Parathyroid adenoma (tissue), 2 donors: ENCODE results near the gene GTF2E1.

Experiments used
- H2AFZ ChIP-seq: fragments of 300-600 bp; sonication (generic); one replicate; pipeline ENCODE4 v1.7.0; 2017; ENCODE audit warnings: antibody characterized with exemption, mild to moderate bottlenecking
- H3K27ac ChIP-seq: fragments of 300-600 bp; sonication (generic); one replicate; pipeline ENCODE4 v1.7.0; 2017
- H3K27me3 ChIP-seq: fragments of 300-600 bp; sonication (generic); one replicate; pipeline ENCODE4 v1.7.0; 2017; ENCODE audit warnings: low read length; ENCODE audit not compliant: control insufficient read depth, insufficient read depth
- H3K36me3 ChIP-seq: fragments of 300-600 bp; sonication (generic); one replicate; pipeline ENCODE4 v1.7.0; 2017; ENCODE audit warnings: low read length; ENCODE audit not compliant: control insufficient read depth, insufficient read depth
- H3K4me1 ChIP-seq: fragments of 300-600 bp; sonication (generic); one replicate; pipeline ENCODE4 v1.7.0; 2017; ENCODE audit warnings: control low read depth
- H3K4me2 ChIP-seq: fragments of 300-600 bp; sonication (generic); one replicate; pipeline ENCODE4 v1.7.0; 2017; ENCODE audit warnings: low read length
- H3K4me3 ChIP-seq: fragments of 300-600 bp; sonication (generic); one replicate; pipeline ENCODE4 v1.7.0; 2017; ENCODE audit warnings: low read depth, low read length
- H3K79me2 ChIP-seq: fragments of 300-600 bp; sonication (generic); one replicate; pipeline ENCODE4 v1.7.0; 2017; ENCODE audit warnings: control low read depth
- H3K9ac ChIP-seq: fragments of 300-600 bp; sonication (generic); one replicate; pipeline ENCODE4 v1.7.0; 2017; ENCODE audit warnings: mild to moderate bottlenecking
- H3K9me3 ChIP-seq: fragments of 300-600 bp; sonication (generic); one replicate; pipeline ENCODE4 v1.7.0; 2017; ENCODE audit warnings: low read length; ENCODE audit not compliant: control insufficient read depth
- TF ChIP-seq, protein P1 (sequence below): fragments of 300-600 bp; sonication (generic); IDR thresholded peaks from one replicate; pipeline ENCODE4 v1.7.0; 2017; ENCODE audit warnings: antibody characterized with exemption, mild to moderate bottlenecking
- donor health status: primary hyperparathyroidism.

Gene GTF2E1

DNA sequence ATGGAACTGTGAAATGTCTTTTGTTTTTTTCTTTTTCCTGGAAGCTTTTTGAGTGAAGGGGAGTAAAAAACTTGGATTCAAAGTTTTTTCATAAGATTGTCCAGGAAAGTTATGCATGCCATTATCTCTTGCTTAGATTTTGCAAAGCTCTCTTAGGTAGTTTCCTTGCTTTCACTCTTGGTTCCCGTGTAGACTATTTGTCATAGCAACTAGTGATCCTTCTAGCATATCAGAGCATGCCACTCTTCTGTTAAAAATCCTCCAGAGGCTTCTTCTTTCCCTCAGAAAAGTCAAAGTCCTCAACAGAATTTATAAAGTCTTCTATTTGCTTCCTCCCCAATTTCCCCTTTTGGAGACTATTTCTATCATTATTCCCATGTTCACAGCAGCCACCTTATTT is 21.1 kb downstream of the GTF2E1 start:
- H3K4me2 ChIP-seq: no peak overlapping the region
- peaks cover 25% of the 10 kb centered on the region for H3K79me2 ChIP-seq
- peaks cover 19% of the 10 kb centered on the region for H3K4me1 ChIP-seq
- no peaks in the 10 kb centered on the region for H3K9me3 ChIP-seq
- H3K27ac ChIP-seq: no peak overlapping the region
- no peak overlapping the region for H3K4me3 ChIP-seq
- no peak overlapping the region for H2AFZ ChIP-seq
- H3K27me3 ChIP-seq: no peaks in the 10 kb centered on the region
- TF ChIP-seq, protein P1, sequence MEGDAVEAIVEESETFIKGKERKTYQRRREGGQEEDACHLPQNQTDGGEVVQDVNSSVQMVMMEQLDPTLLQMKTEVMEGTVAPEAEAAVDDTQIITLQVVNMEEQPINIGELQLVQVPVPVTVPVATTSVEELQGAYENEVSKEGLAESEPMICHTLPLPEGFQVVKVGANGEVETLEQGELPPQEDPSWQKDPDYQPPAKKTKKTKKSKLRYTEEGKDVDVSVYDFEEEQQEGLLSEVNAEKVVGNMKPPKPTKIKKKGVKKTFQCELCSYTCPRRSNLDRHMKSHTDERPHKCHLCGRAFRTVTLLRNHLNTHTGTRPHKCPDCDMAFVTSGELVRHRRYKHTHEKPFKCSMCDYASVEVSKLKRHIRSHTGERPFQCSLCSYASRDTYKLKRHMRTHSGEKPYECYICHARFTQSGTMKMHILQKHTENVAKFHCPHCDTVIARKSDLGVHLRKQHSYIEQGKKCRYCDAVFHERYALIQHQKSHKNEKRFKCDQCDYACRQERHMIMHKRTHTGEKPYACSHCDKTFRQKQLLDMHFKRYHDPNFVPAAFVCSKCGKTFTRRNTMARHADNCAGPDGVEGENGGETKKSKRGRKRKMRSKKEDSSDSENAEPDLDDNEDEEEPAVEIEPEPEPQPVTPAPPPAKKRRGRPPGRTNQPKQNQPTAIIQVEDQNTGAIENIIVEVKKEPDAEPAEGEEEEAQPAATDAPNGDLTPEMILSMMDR: no peak
- H3K36me3 ChIP-seq: no peaks in the 10 kb centered on the region
- H3K9ac ChIP-seq: no peak overlapping the region

DNA sequence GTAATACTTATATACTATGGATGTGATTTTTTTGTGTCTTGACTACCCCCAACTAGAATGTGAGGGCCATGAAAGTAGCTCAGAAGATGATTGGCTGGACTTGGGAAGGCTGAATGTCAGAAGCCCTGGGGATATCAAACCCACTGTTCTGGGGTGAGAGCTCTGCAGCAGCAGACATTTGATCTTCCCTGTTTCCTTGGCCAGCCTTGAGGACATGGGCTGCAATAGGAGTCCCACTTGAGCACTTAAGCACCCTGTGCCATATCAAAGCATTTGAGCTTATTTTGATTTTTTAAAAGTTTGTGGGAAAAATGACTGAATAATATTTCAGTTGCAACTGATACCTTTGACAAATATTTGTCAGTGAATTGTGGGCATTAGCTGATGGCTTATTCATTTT is 21.7 kb downstream of the GTF2E1 start:
- Histone ChIP-seq H2AFZ (no peak overlapping the region), H3K9me3 (no peaks in the 10 kb centered on the region), H3K27me3 (no peaks in the 10 kb centered on the region), H3K4me2 (no peak overlapping the region), H3K4me3 (no peak overlapping the region), H3K4me1 (peaks cover 19% of the 10 kb centered on the region), H3K9ac (no peak overlapping the region), H3K79me2 (peaks cover 19% of the 10 kb centered on the region), H3K36me3 (no peaks in the 10 kb centered on the region), H3K27ac (no peak overlapping the region)
- TF ChIP-seq, protein P1: no peak

DNA sequence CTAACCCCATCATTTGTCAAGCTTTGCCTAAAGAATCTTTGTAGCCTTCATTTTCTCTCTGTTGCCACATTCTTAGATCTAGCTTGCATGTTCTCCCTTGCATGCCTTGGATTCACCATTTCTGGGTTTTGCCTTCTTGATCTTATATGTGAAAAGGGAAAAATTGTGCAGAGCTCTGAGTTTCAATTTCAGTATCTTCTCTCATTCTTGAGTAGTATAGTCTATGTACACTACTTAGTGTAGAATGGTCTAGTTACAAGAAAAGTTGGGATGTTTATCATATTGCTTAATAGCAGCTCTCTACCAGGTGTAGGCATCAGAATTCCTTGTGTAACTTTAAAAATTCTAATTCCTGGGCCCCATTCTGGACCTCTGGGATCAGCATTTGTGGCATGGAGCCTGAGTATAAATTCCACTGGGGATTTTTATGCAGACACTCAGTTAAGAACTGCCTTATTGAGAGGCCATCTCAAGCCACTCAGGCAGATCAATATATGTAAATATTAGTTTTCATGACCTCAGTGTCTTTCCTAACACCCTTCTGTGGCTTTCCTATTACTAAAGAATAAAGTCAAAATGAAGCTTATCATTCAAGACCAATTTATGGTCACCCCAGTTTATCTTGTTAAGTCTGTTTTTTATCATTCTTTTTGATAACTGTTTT is 23.4 kb downstream of the GTF2E1 start:
- no peaks in the 10 kb centered on the region for H3K9me3 ChIP-seq
- no peak overlapping the region for H3K27ac ChIP-seq
- no peaks in the 10 kb centered on the region for H3K27me3 ChIP-seq
- no peak overlapping the region for H3K9ac ChIP-seq
- H3K4me3 ChIP-seq: no peak overlapping the region
- no peaks in the 10 kb centered on the region for H3K36me3 ChIP-seq
- TF ChIP-seq, protein P1: no peak
- no peak overlapping the region for H3K4me2 ChIP-seq
- H3K4me1 ChIP-seq: peaks cover 19% of the 10 kb centered on the region
- no peak overlapping the region for H2AFZ ChIP-seq
- peaks cover 9% of the 10 kb centered on the region for H3K79me2 ChIP-seq

DNA sequence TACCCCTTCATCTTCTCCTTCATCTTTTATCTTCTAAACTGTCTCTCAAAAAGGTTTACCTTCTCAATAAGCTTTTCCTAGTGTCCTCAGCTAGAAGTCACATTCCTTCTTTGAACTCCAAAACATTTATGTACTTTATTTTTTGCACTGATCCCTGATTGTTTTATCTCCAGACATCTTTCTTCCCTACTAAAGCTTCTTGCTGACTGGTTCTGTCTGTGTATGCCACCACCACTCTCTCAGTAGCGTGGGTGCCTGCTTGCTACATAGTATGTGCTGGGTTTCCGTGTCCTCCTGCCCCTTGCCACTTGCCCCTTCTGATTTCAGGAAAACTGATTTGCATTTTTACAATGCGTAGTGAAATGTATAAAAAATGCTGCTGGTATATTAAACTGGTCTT is 24.0 kb downstream of the GTF2E1 start:
- Histone ChIP-seq H3K9me3 (no peaks in the 10 kb centered on the region), H3K4me2 (peak overlapping the region; percentile 27), H3K4me3 (peak overlapping the region; percentile 12), H3K27ac (peak overlapping the region; percentile 2), H3K36me3 (no peaks in the 10 kb centered on the region), H2AFZ (no peak overlapping the region), H3K79me2 (peaks cover 9% of the 10 kb centered on the region), H3K4me1 (peaks cover 19% of the 10 kb centered on the region), H3K27me3 (no peaks in the 10 kb centered on the region), H3K9ac (no peak overlapping the region)
- TF ChIP-seq, protein P1: no peak

DNA sequence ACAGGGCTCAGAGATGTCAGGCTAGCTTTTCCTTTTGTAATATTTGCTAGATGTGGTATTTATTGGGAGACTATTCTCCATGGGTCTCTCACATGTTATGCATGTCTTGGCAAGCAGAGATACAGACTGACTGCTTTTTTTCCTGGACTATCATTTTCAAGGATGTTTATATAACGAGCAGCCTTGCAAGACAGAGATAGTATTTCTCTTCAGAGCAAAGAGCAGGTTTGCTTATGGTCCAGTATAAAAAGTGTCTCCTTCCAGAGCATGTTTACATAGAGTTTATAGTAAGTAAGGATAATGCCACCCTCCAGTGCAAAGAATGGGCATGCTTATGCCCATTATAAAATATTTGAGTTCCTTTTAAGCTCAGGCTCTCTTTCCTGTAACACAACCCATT is 24.6 kb downstream of the GTF2E1 start:
- H3K9ac ChIP-seq: no peak overlapping the region
- TF ChIP-seq, protein P1: no peak
- no peaks in the 10 kb centered on the region for H3K27me3 ChIP-seq
- peak overlapping the region; percentile 27 for H3K4me2 ChIP-seq
- no peak overlapping the region for H2AFZ ChIP-seq
- peaks cover 19% of the 10 kb centered on the region for H3K4me1 ChIP-seq
- H3K4me3 ChIP-seq: peak overlapping the region; percentile 12
- no peaks in the 10 kb centered on the region for H3K9me3 ChIP-seq
- no peaks in the 10 kb centered on the region for H3K36me3 ChIP-seq
- H3K27ac ChIP-seq: peak overlapping the region; percentile 2
- H3K79me2 ChIP-seq: peaks cover 9% of the 10 kb centered on the region
